ENCODE data around the gene ZNF407.

- TF ChIP-seq CTCF (IDR thresholded peaks at IDR 0.05; ENCODE audit: insufficient read depth, low read length, poor library complexity, severe bottlenecking): no peak
- no peak for TF ChIP-seq EZH2phosphoT487 (conservative IDR thresholded peaks at IDR 0.05; ENCODE audit: low read length)
Measured at GRCh38 chr18:74734013-74734444, 136.4 kb downstream of the ZNF407 start.
